Liver (tissue), 9 donors: ENCODE measurements around the gene TMEM120A. TPM values are rescaled to one million over a fixed set of nuclear protein-coding genes. Genes with fewer than 3 reads are reported as not detected.

Experiments used
- DNase-seq: peaks from one replicate; pipeline ENCODE4 v3.0.0-alpha.2; 2017; ENCODE audit warnings: low spot score
- H3K27ac ChIP-seq, 2 donors: one replicate each; pipeline ENCODE4 v1.7.0; 2013; ENCODE audit warnings: inconsistent platforms in 2 of 2, low read length in 2 of 2, control low read depth in 1 of 2, low read depth in 1 of 2, mild to moderate bottlenecking in 1 of 2
- H3K27me3 ChIP-seq, 4 donors: one replicate each; pipeline versions ENCODE4 v1.6.1 to v1.7.0; 2013; ENCODE audit warnings: low read length in 3 of 4, inconsistent platforms in 1 of 4, mild to moderate bottlenecking in 1 of 4, moderate library complexity in 1 of 4; ENCODE audit not compliant: control insufficient read depth in 4 of 4, insufficient read depth in 4 of 4
- H3K36me3 ChIP-seq, 4 donors: one replicate each; pipeline versions ENCODE4 v1.6.1 to v1.7.0; 2013; ENCODE audit warnings: low read length in 3 of 4, mild to moderate bottlenecking in 3 of 4, low read depth in 1 of 4, moderate library complexity in 1 of 4; ENCODE audit not compliant: control insufficient read depth in 4 of 4, insufficient read depth in 3 of 4
- H3K4me1 ChIP-seq, 4 donors: one replicate each; pipeline versions ENCODE4 v1.6.1 to v1.7.0; 2013; ENCODE audit warnings: low read length in 3 of 4, mild to moderate bottlenecking in 3 of 4, moderate library complexity in 1 of 4; ENCODE audit not compliant: control insufficient read depth in 4 of 4, insufficient read depth in 4 of 4
- H3K4me3 ChIP-seq, 3 donors: one replicate each; pipeline versions ENCODE4 v1.6.1 to v1.7.0; 2013; ENCODE audit warnings: low read length in 3 of 3, control low read depth in 1 of 3, low read depth in 1 of 3, mild to moderate bottlenecking in 1 of 3
- H3K9ac ChIP-seq, 2 donors: one replicate each; pipeline ENCODE4 v1.7.0; 2013; ENCODE audit warnings: low read length in 2 of 2, mild to moderate bottlenecking in 2 of 2, moderate library complexity in 2 of 2, control low read depth in 1 of 2, low read depth in 1 of 2
- H3K9me3 ChIP-seq, 4 donors: one replicate each; pipeline versions ENCODE4 v1.6.1 to v1.7.0; 2013; ENCODE audit warnings: low read length in 3 of 4; ENCODE audit not compliant: control insufficient read depth in 4 of 4
- EGR1 ChIP-seq, 2 donors: IDR thresholded peaks; 2 replicates each; pipeline ENCODE4 v1.6.1; 2016 to 2018; ENCODE audit warnings: antibody characterized with exemption in 2 of 2, low read depth in 2 of 2
- FOXA1 ChIP-seq: IDR thresholded peaks from 2 replicates; pipeline ENCODE4 v1.6.1; 2016; ENCODE audit warnings: antibody characterized with exemption
- FOXA2 ChIP-seq: IDR thresholded peaks from 2 replicates; pipeline ENCODE4 v1.6.1; 2016; ENCODE audit warnings: antibody characterized with exemption
- GABPA ChIP-seq, 2 donors: IDR thresholded peaks in 1 of 2; conservative IDR thresholded peaks in 1 of 2; 2 replicates each; pipeline ENCODE4 v1.6.1; 2016; ENCODE audit warnings: antibody characterized with exemption in 2 of 2, mild to moderate bottlenecking in 1 of 2, moderate library complexity in 1 of 2
- HNF4A ChIP-seq, 2 donors: conservative IDR thresholded peaks; 2 replicates each; pipeline ENCODE4 v1.6.1; 2016; ENCODE audit warnings: antibody characterized with exemption in 2 of 2, mild to moderate bottlenecking in 2 of 2
- HNF4G ChIP-seq: IDR thresholded peaks from 2 replicates; pipeline ENCODE4 v1.6.1; 2016; ENCODE audit warnings: antibody characterized with exemption
- JUND ChIP-seq, 2 donors: IDR thresholded peaks; 2 replicates each; pipeline ENCODE4 v1.6.1; 2016; ENCODE audit warnings: antibody characterized with exemption in 2 of 2
- NR2F2 ChIP-seq: IDR thresholded peaks from 2 replicates; pipeline ENCODE4 v1.6.1; 2016; ENCODE audit warnings: antibody characterized with exemption
- RAD21 ChIP-seq, 2 donors: IDR thresholded peaks; 2 replicates each; pipeline ENCODE4 v1.6.1; 2016; ENCODE audit warnings: antibody characterized with exemption in 2 of 2, mild to moderate bottlenecking in 2 of 2
- RXRA ChIP-seq, 2 donors: IDR thresholded peaks; 2 replicates each; pipeline ENCODE4 v1.6.1; 2017 to 2018; ENCODE audit warnings: antibody characterized with exemption in 2 of 2, mild to moderate bottlenecking in 1 of 2
- SP1 ChIP-seq: IDR thresholded peaks from 2 replicates; pipeline ENCODE4 v1.6.1; 2018; ENCODE audit warnings: antibody characterized with exemption, mild to moderate bottlenecking
- TAF1 ChIP-seq: conservative IDR thresholded peaks from 2 replicates; pipeline ENCODE4 v1.6.1; 2016; ENCODE audit warnings: antibody characterized with exemption, mild to moderate bottlenecking
- YY1 ChIP-seq: IDR thresholded peaks from 2 replicates; pipeline ENCODE4 v1.6.1; 2016; ENCODE audit warnings: antibody characterized with exemption, mild to moderate bottlenecking
- WGBS: extraction: QIAGEN DNeasy Blood & Tissue Kit; methylation state at CpG from one replicate; pipeline ENCODE4 v1.1.7; 2013; 5-methylcytosine and 5-hydroxymethylcytosine counted together
- polyA plus RNA-seq, 2 donors: library from polyadenylated mRNA; stranded (reverse) in 1 of 2; unstranded in 1 of 2; fragments of 200-250 nt in 1 of 2; fragments of >200 nt in 1 of 2; fragmentation: Nextera tagmentation in 1 of 2; extraction: Ambion mirVana in 1 of 2; gene quantifications; one replicate each; pipeline versions ENCODE4 v1.2.1 to v1.2.3, GENCODE V29; 2013 to 2015
- total RNA-seq, 2 donors: library from RNA; depleted of rRNA; stranded (reverse); fragments of >200 nt; gene quantifications; one replicate each; pipeline ENCODE4 v1.2.3, GENCODE V29; 2014
- TF ChIP-seq, protein P1 (sequence below): IDR thresholded peaks from 2 replicates; pipeline ENCODE4 v1.6.1; 2016; ENCODE audit warnings: antibody characterized with exemption
- TF ChIP-seq, protein P2 (sequence below): IDR thresholded peaks from 2 replicates; pipeline ENCODE4 v1.6.1; 2016; ENCODE audit warnings: antibody characterized with exemption
- TF ChIP-seq, protein P3 (sequence below): IDR thresholded peaks from 2 replicates; pipeline ENCODE4 v1.6.1; 2016; ENCODE audit warnings: antibody characterized with exemption
- TF ChIP-seq, protein P4 (sequence below): fragments of 150-350 bp; IDR thresholded peaks from 2 replicates; pipeline ENCODE4 v1.5.1; 2017; ENCODE audit warnings: improper control_type of control experiment, low read depth, low read length; ENCODE audit not compliant: missing input control
- TF ChIP-seq, protein P5 (sequence below): IDR thresholded peaks from 2 replicates; pipeline ENCODE4 v1.6.1; 2016; ENCODE audit warnings: antibody characterized with exemption, mild to moderate bottlenecking
- donor health status: healthy.
- donor health status: healthy.
- donor health status: healthy.
- donor health status: healthy.
- donor health status: healthy.

Gene TMEM120A
- total and polyA plus RNA-seq, 4 donors, result 18.7 to 73.9 (median 32.1) TPM

DNA sequence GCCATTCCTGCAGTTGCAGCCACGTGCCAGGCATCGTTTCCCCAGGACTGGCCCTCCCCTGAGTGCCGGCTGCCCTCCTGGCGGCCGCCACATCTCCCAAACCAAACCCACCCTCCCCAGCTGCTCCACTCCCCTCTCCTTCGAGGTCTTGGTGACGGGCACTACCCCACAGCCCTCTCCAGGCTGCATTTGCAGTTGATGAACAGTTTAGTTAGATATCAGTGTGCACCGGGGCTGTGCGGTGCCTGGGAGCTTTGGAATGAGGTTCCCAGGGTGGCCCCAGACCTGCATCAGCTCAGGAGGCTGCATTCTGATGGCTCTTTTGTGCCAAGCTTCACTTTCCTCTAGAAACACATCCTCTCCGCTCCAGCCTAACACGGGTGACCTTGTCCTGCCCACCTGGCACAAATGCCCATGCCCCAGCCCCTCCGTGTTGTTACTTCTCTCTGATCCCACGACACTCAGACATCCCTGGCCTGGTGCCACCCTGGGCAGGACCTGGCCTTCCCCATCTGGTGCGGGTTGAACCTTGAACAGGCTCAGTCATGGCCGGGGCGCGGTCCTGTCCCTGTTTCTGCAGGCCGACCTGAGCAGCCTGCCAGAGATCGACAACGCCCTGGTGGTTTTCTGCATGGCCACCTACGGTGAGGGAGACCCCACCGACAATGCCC, 14.5 kb downstream of the TMEM120A start:
- H3K4me3 ChIP-seq, result no peak overlapping the region
- H3K36me3 ChIP-seq, result peaks cover 44 to 71% (median 56%) of the 10 kb centered on the region in 4 donors
- peak overlapping the region; percentile 21 to 34 for H3K27ac ChIP-seq
- 40% methylated on average over 22 of the region's 22 CpGs for WGBS
- TF ChIP-seq NR2F2 (no peak), RXRA (IDR thresholded peaks at IDR 0.05) (peak; percentile 62 to 65), GABPA (IDR thresholded peaks at IDR 0.05 in 1 of 2, conservative IDR thresholded peaks at IDR 0.05 in 1 of 2) (no peak), FOXA1 (no peak), EGR1 (IDR thresholded peaks at IDR 0.05; ENCODE audit: low read depth in 2 of 2) (no peak), FOXA2 (no peak), SP1 (peak; percentile 70), YY1 (peak; percentile 49), JUND (IDR thresholded peaks at IDR 0.05) (peak in 1 of 2 donors; percentile 17), RAD21 (IDR thresholded peaks at IDR 0.05) (peak in 1 of 2 donors; percentile 48), HNF4A (conservative IDR thresholded peaks at IDR 0.05) (peak; percentile 79 to 83), TAF1 (no peak), HNF4G (peak; percentile 60)
- TF ChIP-seq, protein P1, sequence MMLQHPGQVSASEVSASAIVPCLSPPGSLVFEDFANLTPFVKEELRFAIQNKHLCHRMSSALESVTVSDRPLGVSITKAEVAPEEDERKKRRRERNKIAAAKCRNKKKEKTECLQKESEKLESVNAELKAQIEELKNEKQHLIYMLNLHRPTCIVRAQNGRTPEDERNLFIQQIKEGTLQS, result no peak
- TF ChIP-seq, protein P2, sequence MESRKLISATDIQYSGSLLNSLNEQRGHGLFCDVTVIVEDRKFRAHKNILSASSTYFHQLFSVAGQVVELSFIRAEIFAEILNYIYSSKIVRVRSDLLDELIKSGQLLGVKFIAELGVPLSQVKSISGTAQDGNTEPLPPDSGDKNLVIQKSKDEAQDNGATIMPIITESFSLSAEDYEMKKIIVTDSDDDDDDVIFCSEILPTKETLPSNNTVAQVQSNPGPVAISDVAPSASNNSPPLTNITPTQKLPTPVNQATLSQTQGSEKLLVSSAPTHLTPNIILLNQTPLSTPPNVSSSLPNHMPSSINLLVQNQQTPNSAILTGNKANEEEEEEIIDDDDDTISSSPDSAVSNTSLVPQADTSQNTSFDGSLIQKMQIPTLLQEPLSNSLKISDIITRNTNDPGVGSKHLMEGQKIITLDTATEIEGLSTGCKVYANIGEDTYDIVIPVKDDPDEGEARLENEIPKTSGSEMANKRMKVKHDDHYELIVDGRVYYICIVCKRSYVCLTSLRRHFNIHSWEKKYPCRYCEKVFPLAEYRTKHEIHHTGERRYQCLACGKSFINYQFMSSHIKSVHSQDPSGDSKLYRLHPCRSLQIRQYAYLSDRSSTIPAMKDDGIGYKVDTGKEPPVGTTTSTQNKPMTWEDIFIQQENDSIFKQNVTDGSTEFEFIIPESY, result no peak
- TF ChIP-seq, protein P3, sequence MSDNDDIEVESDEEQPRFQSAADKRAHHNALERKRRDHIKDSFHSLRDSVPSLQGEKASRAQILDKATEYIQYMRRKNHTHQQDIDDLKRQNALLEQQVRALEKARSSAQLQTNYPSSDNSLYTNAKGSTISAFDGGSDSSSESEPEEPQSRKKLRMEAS, result no peak
- TF ChIP-seq, protein P4, sequence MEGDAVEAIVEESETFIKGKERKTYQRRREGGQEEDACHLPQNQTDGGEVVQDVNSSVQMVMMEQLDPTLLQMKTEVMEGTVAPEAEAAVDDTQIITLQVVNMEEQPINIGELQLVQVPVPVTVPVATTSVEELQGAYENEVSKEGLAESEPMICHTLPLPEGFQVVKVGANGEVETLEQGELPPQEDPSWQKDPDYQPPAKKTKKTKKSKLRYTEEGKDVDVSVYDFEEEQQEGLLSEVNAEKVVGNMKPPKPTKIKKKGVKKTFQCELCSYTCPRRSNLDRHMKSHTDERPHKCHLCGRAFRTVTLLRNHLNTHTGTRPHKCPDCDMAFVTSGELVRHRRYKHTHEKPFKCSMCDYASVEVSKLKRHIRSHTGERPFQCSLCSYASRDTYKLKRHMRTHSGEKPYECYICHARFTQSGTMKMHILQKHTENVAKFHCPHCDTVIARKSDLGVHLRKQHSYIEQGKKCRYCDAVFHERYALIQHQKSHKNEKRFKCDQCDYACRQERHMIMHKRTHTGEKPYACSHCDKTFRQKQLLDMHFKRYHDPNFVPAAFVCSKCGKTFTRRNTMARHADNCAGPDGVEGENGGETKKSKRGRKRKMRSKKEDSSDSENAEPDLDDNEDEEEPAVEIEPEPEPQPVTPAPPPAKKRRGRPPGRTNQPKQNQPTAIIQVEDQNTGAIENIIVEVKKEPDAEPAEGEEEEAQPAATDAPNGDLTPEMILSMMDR, result no peak
- TF ChIP-seq, protein P5, sequence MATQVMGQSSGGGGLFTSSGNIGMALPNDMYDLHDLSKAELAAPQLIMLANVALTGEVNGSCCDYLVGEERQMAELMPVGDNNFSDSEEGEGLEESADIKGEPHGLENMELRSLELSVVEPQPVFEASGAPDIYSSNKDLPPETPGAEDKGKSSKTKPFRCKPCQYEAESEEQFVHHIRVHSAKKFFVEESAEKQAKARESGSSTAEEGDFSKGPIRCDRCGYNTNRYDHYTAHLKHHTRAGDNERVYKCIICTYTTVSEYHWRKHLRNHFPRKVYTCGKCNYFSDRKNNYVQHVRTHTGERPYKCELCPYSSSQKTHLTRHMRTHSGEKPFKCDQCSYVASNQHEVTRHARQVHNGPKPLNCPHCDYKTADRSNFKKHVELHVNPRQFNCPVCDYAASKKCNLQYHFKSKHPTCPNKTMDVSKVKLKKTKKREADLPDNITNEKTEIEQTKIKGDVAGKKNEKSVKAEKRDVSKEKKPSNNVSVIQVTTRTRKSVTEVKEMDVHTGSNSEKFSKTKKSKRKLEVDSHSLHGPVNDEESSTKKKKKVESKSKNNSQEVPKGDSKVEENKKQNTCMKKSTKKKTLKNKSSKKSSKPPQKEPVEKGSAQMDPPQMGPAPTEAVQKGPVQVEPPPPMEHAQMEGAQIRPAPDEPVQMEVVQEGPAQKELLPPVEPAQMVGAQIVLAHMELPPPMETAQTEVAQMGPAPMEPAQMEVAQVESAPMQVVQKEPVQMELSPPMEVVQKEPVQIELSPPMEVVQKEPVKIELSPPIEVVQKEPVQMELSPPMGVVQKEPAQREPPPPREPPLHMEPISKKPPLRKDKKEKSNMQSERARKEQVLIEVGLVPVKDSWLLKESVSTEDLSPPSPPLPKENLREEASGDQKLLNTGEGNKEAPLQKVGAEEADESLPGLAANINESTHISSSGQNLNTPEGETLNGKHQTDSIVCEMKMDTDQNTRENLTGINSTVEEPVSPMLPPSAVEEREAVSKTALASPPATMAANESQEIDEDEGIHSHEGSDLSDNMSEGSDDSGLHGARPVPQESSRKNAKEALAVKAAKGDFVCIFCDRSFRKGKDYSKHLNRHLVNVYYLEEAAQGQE, result no peak
- H3K27me3 ChIP-seq, result no peaks in the 10 kb centered on the region
- H3K9me3 ChIP-seq, result no peaks in the 10 kb centered on the region
- no peak for DNase-seq
- peaks cover 5 to 35% (median 18%) of the 10 kb centered on the region in 4 donors for H3K4me1 ChIP-seq
- H3K9ac ChIP-seq, result no peak overlapping the region
